Activated CD4-positive, CD25-positive, alpha-beta regulatory T cell treated with anti-CD3 and anti-CD28 coated beads, Interleukin-2, amount 50 U/mL, for 24 hours (primary cell): ENCODE data around the gene PTPRM.

Experiments used
- ATAC-seq, 2 donors: fragments of 150-1000 bp; cut with Tn5 transposase; one replicate each; pipeline ENCODE4 v1.10.0; 2021; ENCODE audit warnings: mild to moderate bottlenecking in 1 of 2, moderate library complexity in 1 of 2

The PTPRM gene

GRCh38 chr18:7566567-7567473 lies at the start of gene PTPRM:
TSS of gene PTPRM (plus strand) at chr18:7567316. CDS start at chr18:7567819, 503 bp downstream.
- peak; percentile 72 to 87 for ATAC-seq

GRCh38 chr18:7517852-7518251 lies 49.3 kb upstream of the PTPRM start:
- no peak for ATAC-seq

- no peak for ATAC-seq
Observed at GRCh38 chr18:7520200-7520785, 46.8 kb upstream of the PTPRM start.

GRCh38 chr18:7521226-7521856 lies 45.8 kb upstream of the PTPRM start:
- ATAC-seq: no peak

- ATAC-seq: no peak
Observed at GRCh38 chr18:7523772-7524171, 43.3 kb upstream of the PTPRM start.

GRCh38 chr18:7524786-7525185 lies 42.3 kb upstream of the PTPRM start:
- no peak for ATAC-seq

- no peak for ATAC-seq
Observed at GRCh38 chr18:7532942-7533341, 34.2 kb upstream of the PTPRM start.

GRCh38 chr18:7535436-7536205 lies 31.5 kb upstream of the PTPRM start:
- no peak for ATAC-seq

- no peak for ATAC-seq
Observed at GRCh38 chr18:7537145-7537544, 30.0 kb upstream of the PTPRM start.

GRCh38 chr18:7541835-7542234 lies 25.3 kb upstream of the PTPRM start:
- no peak for ATAC-seq

- no peak for ATAC-seq
Observed at GRCh38 chr18:7544686-7545085, 22.4 kb upstream of the PTPRM start.

- ATAC-seq: no peak
Observed at GRCh38 chr18:7545734-7546133, 21.4 kb upstream of the PTPRM start.

- no peak for ATAC-seq
Observed at GRCh38 chr18:7548221-7548620, 18.9 kb upstream of the PTPRM start.

- no peak for ATAC-seq
Observed at GRCh38 chr18:7548721-7549120, 18.4 kb upstream of the PTPRM start.

- ATAC-seq: no peak
Observed at GRCh38 chr18:7557973-7558372, 9.1 kb upstream of the PTPRM start.

GRCh38 chr18:7558769-7559168 lies 8.3 kb upstream of the PTPRM start:
- ATAC-seq: no peak

- no peak for ATAC-seq
Observed at GRCh38 chr18:7559709-7560319, 7.3 kb upstream of the PTPRM start.

- ATAC-seq: no peak
Observed at GRCh38 chr18:7561909-7562460, 5.1 kb upstream of the PTPRM start.

- no peak for ATAC-seq
Observed at GRCh38 chr18:7562491-7562890, 4.6 kb upstream of the PTPRM start.

GRCh38 chr18:7565677-7566076 lies 1.4 kb upstream of the PTPRM start:
- no peak for ATAC-seq

GRCh38 chr18:7566244-7566566 lies 911 bp upstream of the PTPRM start:
- ATAC-seq: no peak
